SK-N-SH (cell line): ENCODE measurements around the gene SETD1A. TPM values are rescaled to one million over a fixed set of nuclear protein-coding genes. Genes with fewer than 3 reads are reported as not detected.

Experiments
- CTCF ChIA-PET: fragments of 300-600, 350-600 bp; formaldehyde crosslinking; extraction: SDS; loops from one replicate; lab custom pipeline; 2021; lab: Yijun Ruan, JAX
- POLR2A ChIA-PET: fragments of 350-600 bp; sonication (Branson Sonifier 250); formaldehyde crosslinking; extraction: SDS; loops from one replicate; lab custom pipeline; 2020; ENCODE audit warnings: antibody characterized with exemption, inconsistent platforms; lab: Yijun Ruan, JAX
- DNase-seq: peaks from one replicate; pipeline ENCODE4 v3.0.0; 2012
- H2AFZ ChIP-seq: fragments of 200-600 bp; sonication (generic); 2 replicates; pipeline ENCODE4 v1.8.1; 2016; ENCODE audit warnings: antibody characterized with exemption, mild to moderate bottlenecking, low read depth
- H3F3A ChIP-seq: fragments of 200-600 bp; sonication (generic); replicated peaks from 2 replicates; pipeline ENCODE3; 2016; ENCODE audit warnings: antibody characterized with exemption, mild to moderate bottlenecking; ENCODE audit not compliant: insufficient read depth
- H3K27ac ChIP-seq, 2 experiments: fragments of 200-500 bp in 1 of 2; fragments of 200-600 bp in 1 of 2; sonication (Bioruptor generic) in 1 of 2; sonication (generic), shearing (Covaris generic) in 1 of 2; 2 replicates each; pipeline versions ENCODE4 v1.5.1 to v1.6.1; 2014 to 2016; ENCODE audit warnings: low read depth in 2 of 2, inconsistent platforms in 1 of 2, low read length in 1 of 2, mild to moderate bottlenecking in 1 of 2, mixed read lengths in 1 of 2
- H3K27me3 ChIP-seq: fragments of 200-600 bp; sonication (generic), shearing (Covaris generic); 2 replicates; pipeline ENCODE4 v1.6.1; 2016; ENCODE audit warnings: mixed run types; ENCODE audit not compliant: insufficient read depth
- H3K36me3 ChIP-seq, 2 experiments: fragments of 200-500 bp in 1 of 2; fragments of 200-600 bp in 1 of 2; sonication (Bioruptor generic) in 1 of 2; sonication (generic) in 1 of 2; replicated peaks in 1 of 2; 2 replicates each; pipeline versions ENCODE3 to v1.5.1; 2014 to 2016; ENCODE audit warnings: low read length in 1 of 2, mild to moderate bottlenecking in 1 of 2; ENCODE audit not compliant: insufficient read depth in 2 of 2, control insufficient read depth in 1 of 2
- H3K4me1 ChIP-seq, 2 experiments: fragments of 200-500 bp in 1 of 2; fragments of 200-600 bp in 1 of 2; sonication (Bioruptor generic) in 1 of 2; sonication (generic), shearing (Covaris generic) in 1 of 2; 2 replicates each; pipeline versions ENCODE4 v1.5.1 to v1.6.1; 2014 to 2016; ENCODE audit warnings: low read depth in 1 of 2, low read length in 1 of 2, mixed run types in 1 of 2; ENCODE audit not compliant: insufficient read depth in 2 of 2, control insufficient read depth in 1 of 2
- H3K4me2 ChIP-seq: fragments of 200-600 bp; sonication (generic), shearing (Covaris generic); 2 replicates; pipeline ENCODE4 v1.6.1; 2017; ENCODE audit warnings: mixed run types
- H3K4me3 ChIP-seq, 2 experiments: fragments of 200-500 bp in 1 of 2; fragments of 200-600 bp in 1 of 2; sonication (Bioruptor generic) in 1 of 2; sonication (generic), shearing (Covaris generic) in 1 of 2; 2 replicates each; pipeline versions ENCODE4 v1.5.1 to v1.8.1; 2014 to 2016; ENCODE audit warnings: low read depth in 2 of 2, inconsistent platforms in 1 of 2, low read length in 1 of 2, mild to moderate bottlenecking in 1 of 2, mixed read lengths in 1 of 2, moderate library complexity in 1 of 2
- H3K79me2 ChIP-seq: fragments of 200-600 bp; sonication (generic); 2 replicates; pipeline ENCODE4 v1.8.1; 2017; ENCODE audit warnings: mild to moderate bottlenecking; ENCODE audit not compliant: insufficient read depth
- H3K9ac ChIP-seq: fragments of 200-600 bp; sonication (generic); 2 replicates; pipeline ENCODE4 v1.6.1; 2017; ENCODE audit warnings: mixed run types
- H3K9me2 ChIP-seq: fragments of 200-600 bp; sonication (generic); 2 replicates; pipeline ENCODE4 v1.6.1; 2017; ENCODE audit warnings: mixed run types
- H3K9me3 ChIP-seq: fragments of 200-600 bp; sonication (generic); 2 replicates; pipeline ENCODE4 v1.6.1; 2017; ENCODE audit warnings: mixed run types, mild to moderate bottlenecking, moderate library complexity
- H4K20me1 ChIP-seq: fragments of 200-600 bp; sonication (generic); 2 replicates; pipeline ENCODE4 v1.6.1; 2017; ENCODE audit warnings: mild to moderate bottlenecking, mixed run types; ENCODE audit not compliant: insufficient read depth
- CHD2 ChIP-seq: fragments of 150-350 bp; IDR thresholded peaks from 2 replicates; pipeline ENCODE4 v1.6.1; 2018; ENCODE audit warnings: low read length; ENCODE audit not compliant: partially characterized antibody
- ELF1 ChIP-seq: IDR thresholded peaks from 2 replicates; pipeline ENCODE4 v1.4.0; 2012
- EP300 ChIP-seq, 2 experiments: IDR thresholded peaks; 2 replicates each; pipeline versions ENCODE4 v1.4.0 to v1.6.1; 2012; ENCODE audit warnings: borderline replicate concordance in 1 of 2, low read depth in 1 of 2, low read length in 1 of 2
- EZH2phosphoT487 ChIP-seq: fragments of 200-600 bp; sonication (generic); IDR thresholded peaks from 2 replicates; pipeline ENCODE4 v1.6.1; 2017; ENCODE audit warnings: low read depth, mixed run types, mild to moderate bottlenecking, antibody characterized with exemption, moderate library complexity, borderline replicate concordance
- FOSL2 ChIP-seq: IDR thresholded peaks from 2 replicates; pipeline ENCODE4 v1.4.0; 2012; ENCODE audit warnings: low read depth, mild to moderate bottlenecking, moderate library complexity, borderline replicate concordance
- GABPA ChIP-seq: IDR thresholded peaks from 2 replicates; pipeline ENCODE4 v1.4.0; 2012; ENCODE audit warnings: low read depth, mild to moderate bottlenecking
- GATA2 ChIP-seq: sonication (generic); formaldehyde crosslinking; IDR thresholded peaks from 2 replicates; pipeline ENCODE4 v1.5.0; 2020; ENCODE audit warnings: mild to moderate bottlenecking, missing genetic modification reagents
- IRF3 ChIP-seq: fragments of 150-350 bp; IDR thresholded peaks from 2 replicates; pipeline ENCODE4 v1.6.1; 2016; ENCODE audit warnings: mild to moderate bottlenecking, low read depth, low read length
- MEF2A ChIP-seq: IDR thresholded peaks from 2 replicates; pipeline ENCODE4 v1.4.0; 2012; ENCODE audit warnings: low read depth, borderline replicate concordance
- MXI1 ChIP-seq: IDR thresholded peaks from 2 replicates; pipeline ENCODE4 v1.6.1; 2012; ENCODE audit warnings: mild to moderate bottlenecking, low read depth, low read length, improper control_type of control experiment
- NFIC ChIP-seq: IDR thresholded peaks from 2 replicates; pipeline ENCODE4 v1.4.0; 2012; ENCODE audit warnings: borderline replicate concordance
- PBX3 ChIP-seq: IDR thresholded peaks from 2 replicates; pipeline ENCODE4; 2012
- RCOR1 ChIP-seq: fragments of 150-350 bp; IDR thresholded peaks from 2 replicates; pipeline ENCODE4 v1.6.1; 2017; ENCODE audit warnings: antibody characterized with exemption, low read length
- SIN3A ChIP-seq: IDR thresholded peaks from 2 replicates; pipeline ENCODE4 v1.6.1; 2012; ENCODE audit warnings: low read depth, mild to moderate bottlenecking, low read length, moderate library complexity, borderline replicate concordance
- TEAD4 ChIP-seq: IDR thresholded peaks from 2 replicates; pipeline ENCODE4 v1.4.0; 2012; ENCODE audit warnings: mild to moderate bottlenecking, borderline replicate concordance; ENCODE audit not compliant: insufficient read depth
- USF2 ChIP-seq: fragments of 150-350 bp; IDR thresholded peaks from 2 replicates; pipeline ENCODE4 v1.6.1; 2017; ENCODE audit warnings: antibody characterized with exemption, low read length, low read depth, borderline replicate concordance
- WGBS: methylation state at CpG from one replicate; pipeline ENCODE4 v1.1.6; 2017; ENCODE audit warnings: low lambda C conversion rate; 5-methylcytosine and 5-hydroxymethylcytosine counted together
- polyA plus RNA-seq, 3 experiments: library from polyadenylated mRNA; depleted of rRNA; stranded (reverse); fragments of >200 nt; gene quantifications; 2 replicates each; pipeline ENCODE4 v1.2.3, GENCODE V29; 2012
- TF ChIP-seq, protein P1 (sequence below): IDR thresholded peaks from 2 replicates; pipeline ENCODE4 v1.4.0; 2012; ENCODE audit warnings: low read depth, borderline replicate concordance
- TF ChIP-seq, protein P2 (sequence below): IDR thresholded peaks from 2 replicates; pipeline ENCODE4 v1.4.0; 2012; ENCODE audit warnings: low read depth, borderline replicate concordance
- TF ChIP-seq, protein P3 (sequence below): IDR thresholded peaks from 2 replicates; pipeline ENCODE4 v1.4.0; 2012; ENCODE audit warnings: low read depth
- TF ChIP-seq, protein P4 (sequence below): fragments of 200-600 bp; sonication (generic); IDR thresholded peaks from 2 replicates; pipeline ENCODE4 v1.6.1; 2017; ENCODE audit warnings: antibody characterized with exemption, mild to moderate bottlenecking, moderate library complexity

Gene SETD1A
- polyA plus RNA-seq, 1 of the 3 experiments (the other 2 are of a cell fraction), result 6.8 TPM

GRCh38 chr16:30980959-30981358, 23.4 kb downstream of the SETD1A start:
- Histone ChIP-seq H3K27me3 (no peaks in the 10 kb centered on the region), H4K20me1 (no peaks in the 10 kb centered on the region)
- CTCF ChIA-PET, result interaction anchor here (5.3 kb wide), 1 partner anchor 162 kb away, joined by 38 read pairs; no protein-coding TSS in a partner anchor
- TF ChIP-seq, protein P1, sequence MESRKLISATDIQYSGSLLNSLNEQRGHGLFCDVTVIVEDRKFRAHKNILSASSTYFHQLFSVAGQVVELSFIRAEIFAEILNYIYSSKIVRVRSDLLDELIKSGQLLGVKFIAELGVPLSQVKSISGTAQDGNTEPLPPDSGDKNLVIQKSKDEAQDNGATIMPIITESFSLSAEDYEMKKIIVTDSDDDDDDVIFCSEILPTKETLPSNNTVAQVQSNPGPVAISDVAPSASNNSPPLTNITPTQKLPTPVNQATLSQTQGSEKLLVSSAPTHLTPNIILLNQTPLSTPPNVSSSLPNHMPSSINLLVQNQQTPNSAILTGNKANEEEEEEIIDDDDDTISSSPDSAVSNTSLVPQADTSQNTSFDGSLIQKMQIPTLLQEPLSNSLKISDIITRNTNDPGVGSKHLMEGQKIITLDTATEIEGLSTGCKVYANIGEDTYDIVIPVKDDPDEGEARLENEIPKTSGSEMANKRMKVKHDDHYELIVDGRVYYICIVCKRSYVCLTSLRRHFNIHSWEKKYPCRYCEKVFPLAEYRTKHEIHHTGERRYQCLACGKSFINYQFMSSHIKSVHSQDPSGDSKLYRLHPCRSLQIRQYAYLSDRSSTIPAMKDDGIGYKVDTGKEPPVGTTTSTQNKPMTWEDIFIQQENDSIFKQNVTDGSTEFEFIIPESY, result no peak
- TF ChIP-seq, protein P2, sequence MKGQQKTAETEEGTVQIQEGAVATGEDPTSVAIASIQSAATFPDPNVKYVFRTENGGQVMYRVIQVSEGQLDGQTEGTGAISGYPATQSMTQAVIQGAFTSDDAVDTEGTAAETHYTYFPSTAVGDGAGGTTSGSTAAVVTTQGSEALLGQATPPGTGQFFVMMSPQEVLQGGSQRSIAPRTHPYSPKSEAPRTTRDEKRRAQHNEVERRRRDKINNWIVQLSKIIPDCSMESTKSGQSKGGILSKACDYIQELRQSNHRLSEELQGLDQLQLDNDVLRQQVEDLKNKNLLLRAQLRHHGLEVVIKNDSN, result no peak
- TF ChIP-seq ELF1, result no peak
- TF ChIP-seq FOSL2, result no peak
- no peak for TF ChIP-seq MEF2A
- no peak for TF ChIP-seq GATA2
- TF ChIP-seq EZH2phosphoT487, result no peak
- TF ChIP-seq, protein P3, sequence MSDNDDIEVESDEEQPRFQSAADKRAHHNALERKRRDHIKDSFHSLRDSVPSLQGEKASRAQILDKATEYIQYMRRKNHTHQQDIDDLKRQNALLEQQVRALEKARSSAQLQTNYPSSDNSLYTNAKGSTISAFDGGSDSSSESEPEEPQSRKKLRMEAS, result no peak
- TF ChIP-seq IRF3, result no peak
- TF ChIP-seq, protein P4, sequence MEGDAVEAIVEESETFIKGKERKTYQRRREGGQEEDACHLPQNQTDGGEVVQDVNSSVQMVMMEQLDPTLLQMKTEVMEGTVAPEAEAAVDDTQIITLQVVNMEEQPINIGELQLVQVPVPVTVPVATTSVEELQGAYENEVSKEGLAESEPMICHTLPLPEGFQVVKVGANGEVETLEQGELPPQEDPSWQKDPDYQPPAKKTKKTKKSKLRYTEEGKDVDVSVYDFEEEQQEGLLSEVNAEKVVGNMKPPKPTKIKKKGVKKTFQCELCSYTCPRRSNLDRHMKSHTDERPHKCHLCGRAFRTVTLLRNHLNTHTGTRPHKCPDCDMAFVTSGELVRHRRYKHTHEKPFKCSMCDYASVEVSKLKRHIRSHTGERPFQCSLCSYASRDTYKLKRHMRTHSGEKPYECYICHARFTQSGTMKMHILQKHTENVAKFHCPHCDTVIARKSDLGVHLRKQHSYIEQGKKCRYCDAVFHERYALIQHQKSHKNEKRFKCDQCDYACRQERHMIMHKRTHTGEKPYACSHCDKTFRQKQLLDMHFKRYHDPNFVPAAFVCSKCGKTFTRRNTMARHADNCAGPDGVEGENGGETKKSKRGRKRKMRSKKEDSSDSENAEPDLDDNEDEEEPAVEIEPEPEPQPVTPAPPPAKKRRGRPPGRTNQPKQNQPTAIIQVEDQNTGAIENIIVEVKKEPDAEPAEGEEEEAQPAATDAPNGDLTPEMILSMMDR, result no peak
- no peak for TF ChIP-seq CHD2
- no peak for TF ChIP-seq NFIC
- TF ChIP-seq SIN3A, result no peak
- no peak for TF ChIP-seq RCOR1
- TF ChIP-seq TEAD4, result no peak
- TF ChIP-seq PBX3, result no peak
- no peak for TF ChIP-seq USF2
- TF ChIP-seq EP300 (IDR thresholded peaks at IDR 0.05; ENCODE audit: borderline replicate concordance in 1 of 2, low read depth in 1 of 2, low read length in 1 of 2), result no peak
- no peak for TF ChIP-seq GABPA
- no peak for TF ChIP-seq MXI1
- TF ChIP-seq, all 33 proteins: peak for 0
- POLR2A ChIA-PET, result no interaction called here
- no peak overlapping the region for H3K4me2 ChIP-seq
- no peaks in the 10 kb centered on the region for H3K9me3 ChIP-seq
- no peak for DNase-seq
- WGBS, result 94% methylated on average over 13 of the region's 14 CpGs
- H3K36me3 ChIP-seq, result peaks cover 0 to 36% of the 10 kb centered on the region in 2 experiments
- H2AFZ ChIP-seq, result no peak overlapping the region
- peaks cover 5% of the 10 kb centered on the region for H3F3A ChIP-seq
- H3K27ac ChIP-seq, result no peak overlapping the region
- peaks cover 5 to 8% of the 10 kb centered on the region in 2 experiments; a peak in 2 of 4 replicates for H3K4me1 ChIP-seq
- H3K4me3 ChIP-seq, result no peak overlapping the region
- H3K79me2 ChIP-seq, result no peaks in the 10 kb centered on the region
- H3K9me2 ChIP-seq, result no peaks in the 10 kb centered on the region
- H3K9ac ChIP-seq, result no peak overlapping the region
